Tibial nerve (tissue), 4 donors: Measurements from ENCODE around the gene DDAH2. TPM values are rescaled to one million over a fixed set of nuclear protein-coding genes. Genes with fewer than 3 reads are reported as not detected.

Experiments
- DNase-seq, 2 donors: peaks; one replicate each; pipeline ENCODE4 v3.0.0-alpha.2; 2019; ENCODE audit warnings: low spot score in 2 of 2
- H3K27ac ChIP-seq, 4 donors: fragments of 200-600 bp; sonication (generic) in 3 of 4; one replicate each; pipeline ENCODE4 v1.5.1; 2017 to 2019; ENCODE audit warnings: mild to moderate bottlenecking in 1 of 4
- H3K27me3 ChIP-seq, 2 donors: fragments of 200-600 bp; sonication (generic) in 1 of 2; one replicate each; pipeline versions ENCODE4 v1.5.1 to v1.6.0; 2017 to 2019
- H3K36me3 ChIP-seq, 3 donors: fragments of 200-600 bp; sonication (generic); one replicate each; pipeline ENCODE4 v1.5.1; 2018 to 2019
- H3K4me1 ChIP-seq, 4 donors: fragments of 200-600 bp; sonication (generic) in 3 of 4; one replicate each; pipeline ENCODE4 v1.5.1; 2017 to 2019
- H3K4me3 ChIP-seq, 4 donors: fragments of 200-600 bp; sonication (generic) in 3 of 4; one replicate each; pipeline ENCODE4 v1.5.1; 2017 to 2019; ENCODE audit warnings: mild to moderate bottlenecking in 1 of 4, moderate library complexity in 1 of 4
- H3K9me3 ChIP-seq, 4 donors: fragments of 200-600 bp; sonication (generic) in 3 of 4; one replicate each; pipeline ENCODE4 v1.5.1; 2017 to 2019
- EP300 ChIP-seq, 2 donors: sonication (generic); formaldehyde crosslinking; IDR thresholded peaks; one replicate each; pipeline ENCODE4 v1.6.1; 2017; ENCODE audit warnings: antibody characterized with exemption in 2 of 2, mild to moderate bottlenecking in 1 of 2
- POLR2A ChIP-seq, 2 donors: fragments of 450-650 bp; IDR thresholded peaks; one replicate each; pipeline ENCODE4 v1.6.1; 2017; ENCODE audit warnings: antibody characterized with exemption in 2 of 2, mild to moderate bottlenecking in 2 of 2, moderate library complexity in 2 of 2
- WGBS, 2 donors: methylation state at CpG; one replicate each; pipeline ENCODE4 v1.1.5; 2018; 5-methylcytosine and 5-hydroxymethylcytosine counted together
- total RNA-seq, 4 donors: library from RNA; depleted of rRNA; stranded (reverse); fragments of >200 nt; gene quantifications; one replicate each; pipeline ENCODE4 v1.1.0, GENCODE V29; 2016
- TF ChIP-seq, protein P1 (sequence below), 5 experiments: fragments of 200-600 bp in 3 of 5; fragments of 450-650 bp in 2 of 5; sonication (generic) in 3 of 5; IDR thresholded peaks; one replicate each; pipeline ENCODE4 v1.5.1; 2016 to 2019; ENCODE audit warnings: antibody characterized with exemption in 5 of 5, mild to moderate bottlenecking in 3 of 5, moderate library complexity in 2 of 5

The DDAH2 gene
- total RNA-seq, 4 donors from 2014 or later: 134 to 193 (median 166) TPM

DNA sequence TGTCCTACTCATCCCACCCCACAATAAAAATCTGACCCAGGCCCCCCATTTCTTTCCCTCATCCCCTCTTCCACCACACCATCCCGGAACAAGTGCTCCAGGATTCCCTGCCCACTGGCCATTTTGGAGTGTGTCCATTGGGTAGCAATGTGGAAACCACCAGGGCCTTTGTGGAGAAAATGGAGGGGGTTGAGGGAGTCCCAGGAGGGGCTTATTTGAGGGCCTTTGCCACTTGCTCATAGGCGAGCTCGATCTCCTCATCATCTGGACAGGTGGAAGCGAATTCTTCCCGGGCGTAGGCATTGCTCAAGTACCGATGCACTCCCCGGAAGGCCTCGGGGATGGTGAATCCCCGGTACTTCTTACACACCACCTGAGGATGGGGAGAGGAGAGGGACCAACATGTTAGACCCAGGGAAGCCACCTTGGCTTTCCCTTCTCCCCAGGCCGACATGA, 1.6 kb upstream of the DDAH2 start:
- H3K36me3 ChIP-seq: peaks cover 0 to 59% (median 4%) of the 10 kb centered on the region in 3 donors
- H3K9me3 ChIP-seq: no peaks in the 10 kb centered on the region
- WGBS, 2 donors: 85 to 87% methylated on average over 11 of the region's 11 CpGs
- H3K4me1 ChIP-seq: peaks cover 0 to 70% (median 27%) of the 10 kb centered on the region in 4 donors
- DNase-seq: no peak
- peak overlapping the region in 2 of 4 donors; percentile 92 to 97 for H3K4me3 ChIP-seq
- peak overlapping the region; percentile 92 to 100 (median 98) for H3K27ac ChIP-seq
- TF ChIP-seq, protein P1, sequence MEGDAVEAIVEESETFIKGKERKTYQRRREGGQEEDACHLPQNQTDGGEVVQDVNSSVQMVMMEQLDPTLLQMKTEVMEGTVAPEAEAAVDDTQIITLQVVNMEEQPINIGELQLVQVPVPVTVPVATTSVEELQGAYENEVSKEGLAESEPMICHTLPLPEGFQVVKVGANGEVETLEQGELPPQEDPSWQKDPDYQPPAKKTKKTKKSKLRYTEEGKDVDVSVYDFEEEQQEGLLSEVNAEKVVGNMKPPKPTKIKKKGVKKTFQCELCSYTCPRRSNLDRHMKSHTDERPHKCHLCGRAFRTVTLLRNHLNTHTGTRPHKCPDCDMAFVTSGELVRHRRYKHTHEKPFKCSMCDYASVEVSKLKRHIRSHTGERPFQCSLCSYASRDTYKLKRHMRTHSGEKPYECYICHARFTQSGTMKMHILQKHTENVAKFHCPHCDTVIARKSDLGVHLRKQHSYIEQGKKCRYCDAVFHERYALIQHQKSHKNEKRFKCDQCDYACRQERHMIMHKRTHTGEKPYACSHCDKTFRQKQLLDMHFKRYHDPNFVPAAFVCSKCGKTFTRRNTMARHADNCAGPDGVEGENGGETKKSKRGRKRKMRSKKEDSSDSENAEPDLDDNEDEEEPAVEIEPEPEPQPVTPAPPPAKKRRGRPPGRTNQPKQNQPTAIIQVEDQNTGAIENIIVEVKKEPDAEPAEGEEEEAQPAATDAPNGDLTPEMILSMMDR (IDR thresholded peaks at IDR 0.05): no peak
- TF ChIP-seq POLR2A (IDR thresholded peaks at IDR 0.05) (no peak), EP300 (IDR thresholded peaks at IDR 0.05) (no peak)
- no peaks in the 10 kb centered on the region for H3K27me3 ChIP-seq

DNA sequence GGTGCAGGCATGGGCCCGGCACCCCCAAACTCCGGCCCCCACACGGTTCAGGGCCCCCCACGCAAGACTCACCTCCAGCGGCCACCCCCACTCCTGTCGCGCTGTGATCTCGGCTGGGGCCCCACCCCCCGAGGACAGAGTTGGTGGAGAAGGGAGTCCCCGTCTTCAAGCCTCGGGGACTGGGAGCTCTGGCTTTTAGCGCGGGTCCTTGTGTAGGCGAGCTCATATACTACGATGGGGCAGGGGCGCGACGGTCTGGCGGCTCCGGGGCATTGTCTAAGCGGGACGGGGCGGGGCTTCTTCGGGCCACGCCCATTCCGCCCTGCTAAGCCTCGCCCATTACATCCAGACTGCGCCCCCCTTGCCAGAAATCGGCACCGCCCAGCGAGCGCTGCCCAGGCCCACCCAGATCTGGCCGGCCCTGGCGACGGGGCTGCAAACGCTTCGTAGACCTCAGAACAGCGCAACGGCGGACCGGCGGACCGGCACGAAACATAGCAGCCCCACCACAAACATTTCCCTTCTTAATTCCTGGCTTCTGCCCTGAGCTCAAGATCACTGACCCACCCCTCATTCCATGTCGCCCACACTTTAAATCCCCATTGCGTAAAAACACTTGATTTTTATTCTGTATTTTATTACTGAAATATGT, 1.0 kb upstream of the DDAH2 start:
- DNase-seq: peak; percentile 92 to 93
- WGBS, 2 donors: 1 to 2% methylated on average over 29 to 30 of the region's 46 CpGs
- Histone ChIP-seq H3K9me3 (no peaks in the 10 kb centered on the region), H3K27ac (peak overlapping the region; percentile 92 to 100 (median 98)), H3K4me1 (peaks cover 0 to 70% (median 27%) of the 10 kb centered on the region in 4 donors), H3K4me3 (peak overlapping the region; percentile 67 to 97 (median 85)), H3K27me3 (no peaks in the 10 kb centered on the region), H3K36me3 (peaks cover 0 to 65% (median 4%) of the 10 kb centered on the region in 3 donors)
- TF ChIP-seq EP300 (IDR thresholded peaks at IDR 0.05): peak in 1 of 2 donors; percentile 84
- peak; percentile 22 to 85 for TF ChIP-seq POLR2A (IDR thresholded peaks at IDR 0.05)
- TF ChIP-seq, protein P1 (IDR thresholded peaks at IDR 0.05): no peak

DNA sequence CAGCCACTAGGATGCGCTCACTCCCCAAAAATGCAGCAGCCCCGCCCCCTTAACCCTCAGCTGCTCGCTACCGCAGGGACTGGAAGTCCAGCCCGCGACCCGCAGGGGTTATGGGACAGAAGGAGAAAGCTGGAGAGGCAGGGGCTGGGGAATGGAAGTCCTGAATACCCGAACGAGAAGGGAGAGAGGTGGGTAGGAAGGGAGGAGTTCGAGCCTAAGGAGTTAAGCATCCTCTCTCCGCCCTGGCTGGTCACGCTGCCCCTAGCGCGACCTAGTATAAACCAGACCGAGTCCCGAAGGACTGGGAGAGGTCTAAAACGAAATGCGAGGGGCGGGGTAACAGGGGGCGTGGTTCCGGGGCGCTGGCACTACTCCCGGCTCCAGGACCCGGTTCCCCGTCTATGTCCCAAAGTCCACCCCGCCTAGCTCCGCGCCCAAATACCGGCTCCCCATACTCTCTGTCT, 448 bp upstream of the DDAH2 start:
- Histone ChIP-seq H3K4me3 (peak overlapping the region; percentile 67 to 97 (median 85)), H3K36me3 (peaks cover 0 to 66% (median 4%) of the 10 kb centered on the region in 3 donors), H3K27ac (peak overlapping the region; percentile 92 to 100 (median 98)), H3K4me1 (peaks cover 0 to 66% (median 25%) of the 10 kb centered on the region in 4 donors), H3K27me3 (no peaks in the 10 kb centered on the region), H3K9me3 (no peaks in the 10 kb centered on the region)
- DNase-seq: peak; percentile 94 to 96
- 1% methylated on average over 27 to 28 of the region's 29 CpGs for WGBS, 2 donors
- TF ChIP-seq, protein P1 (IDR thresholded peaks at IDR 0.05): peak in 2 of 5 experiments; percentile 42 to 85
- TF ChIP-seq EP300 (IDR thresholded peaks at IDR 0.05): peak; percentile 69 to 84
- peak; percentile 18 to 32 for TF ChIP-seq POLR2A (IDR thresholded peaks at IDR 0.05)

DNA sequence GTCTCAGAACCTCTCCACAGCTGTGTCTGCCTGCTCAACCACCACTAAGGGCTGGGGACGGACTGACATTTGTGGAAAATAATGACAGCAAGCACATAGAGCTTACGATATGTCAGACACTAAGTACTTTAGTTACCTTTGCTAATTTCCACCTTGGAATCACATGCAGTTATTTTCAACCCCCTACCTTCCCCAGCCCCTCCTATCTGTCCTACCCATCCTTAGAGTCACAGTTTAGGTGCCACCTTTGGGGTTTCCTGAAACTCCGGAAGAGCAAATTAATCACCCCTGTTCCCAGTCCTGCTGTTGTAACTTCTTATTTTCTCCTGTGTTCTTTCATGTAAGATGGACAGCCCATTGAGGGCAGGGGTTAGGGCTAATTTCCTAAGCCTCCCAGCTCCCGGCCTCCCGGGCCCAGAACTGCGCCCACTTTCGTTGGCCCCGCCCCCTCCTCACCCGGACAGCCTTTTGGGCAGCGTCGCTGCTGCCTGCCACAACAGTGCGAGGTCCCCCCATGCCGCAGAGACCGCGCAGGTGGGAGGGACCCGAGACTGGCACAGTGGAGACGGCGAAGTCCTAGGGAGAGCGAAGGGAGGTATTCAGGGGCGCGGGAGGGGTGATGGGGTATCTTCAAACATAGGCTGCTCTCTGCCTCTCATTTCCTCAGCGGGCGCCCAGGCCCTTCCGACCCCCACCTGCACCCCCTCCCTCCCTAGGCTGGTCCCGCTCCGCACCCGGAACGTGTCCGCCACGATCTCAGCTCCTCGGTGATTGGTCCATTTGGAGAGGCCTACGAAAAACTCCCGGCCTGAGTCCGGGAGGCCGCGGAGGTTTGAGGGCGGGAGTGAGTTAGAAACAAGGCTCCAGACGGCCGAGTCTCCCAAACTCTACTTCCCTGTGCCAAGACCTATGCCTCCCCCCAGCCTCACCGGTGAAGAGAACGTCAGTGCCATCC, 1.1 kb downstream of the DDAH2 start:
- DNase-seq: no peak
- Histone ChIP-seq H3K36me3 (peaks cover 0 to 56% (median 0%) of the 10 kb centered on the region in 3 donors), H3K9me3 (no peaks in the 10 kb centered on the region), H3K4me1 (peaks cover 0 to 51% (median 16%) of the 10 kb centered on the region in 4 donors), H3K27me3 (no peaks in the 10 kb centered on the region), H3K27ac (peak overlapping the region; percentile 92 to 100 (median 98)), H3K4me3 (peak overlapping the region; percentile 67 to 97 (median 85))
- WGBS, 2 donors: 63 to 66% methylated on average over 41 of the region's 41 CpGs
- TF ChIP-seq EP300 (IDR thresholded peaks at IDR 0.05): no peak
- TF ChIP-seq, protein P1 (IDR thresholded peaks at IDR 0.05): no peak
- no peak for TF ChIP-seq POLR2A (IDR thresholded peaks at IDR 0.05)
